ENCODE results near the gene ELMO1. TPM values are rescaled to one million over a fixed set of nuclear protein-coding genes. Genes with fewer than 3 reads are reported as not detected.

Gene ELMO1
- total and polyA plus RNA-seq, 8 donors = 18.2 to 55.3 (median 45.6) TPM

DNA sequence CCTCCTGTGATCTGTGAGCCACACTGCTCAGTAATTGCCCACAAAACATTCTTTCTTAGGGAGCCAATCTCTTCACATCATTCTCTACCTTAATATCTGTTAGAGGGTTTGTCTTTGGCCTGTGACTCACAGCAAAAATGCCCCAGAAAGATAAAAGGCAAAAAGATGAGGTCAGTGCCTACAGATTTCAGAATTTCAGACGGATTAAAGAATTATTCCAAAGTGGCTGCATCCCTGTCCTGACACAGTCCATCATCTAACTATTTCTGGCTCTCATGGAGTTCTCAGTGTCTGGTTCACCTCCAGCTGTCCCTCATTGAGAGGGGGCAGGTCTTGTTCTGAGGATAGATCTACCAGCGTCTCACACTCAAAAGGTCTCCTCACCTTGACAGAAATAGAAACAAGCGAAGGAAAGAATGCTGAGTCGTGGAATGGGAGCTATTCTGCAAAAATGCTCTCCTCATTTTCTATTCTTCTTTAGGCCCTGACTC, 585.8 kb downstream of the ELMO1 start:
- no peak for DNase-seq
- intact Hi-C loops (cut with DNase I) = no loop called here
- no peak for ATAC-seq

DNA sequence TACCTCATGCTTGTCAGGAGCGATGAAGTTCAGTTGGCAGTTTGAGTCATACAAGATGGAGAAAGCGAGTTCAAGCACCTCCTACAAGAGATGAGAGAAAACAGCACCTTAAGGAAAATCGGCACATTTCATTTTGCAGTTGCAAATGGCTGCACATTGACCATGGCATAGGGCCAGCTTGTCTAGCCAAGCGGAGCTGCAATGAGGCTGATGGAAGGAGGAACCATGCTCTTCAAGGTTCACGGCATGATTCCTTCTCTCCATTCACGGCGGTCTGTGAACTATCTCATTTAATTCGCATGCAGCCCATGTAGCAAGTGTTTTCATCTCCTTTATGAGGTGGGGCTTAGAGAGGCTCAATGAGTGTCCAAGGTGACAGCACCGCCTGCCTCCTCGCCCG, 587.0 kb downstream of the ELMO1 start:
- Histone ChIP-seq H3K4me1 (no peaks in the 10 kb centered on the region), H3K27ac (no peak overlapping the region), H3K36me3 (peaks cover 0 to 25% of the 10 kb centered on the region in 2 donors), H3K9me3 (no peaks in the 10 kb centered on the region), H3K4me3 (no peak overlapping the region), H3K27me3 (no peaks in the 10 kb centered on the region)
- intact Hi-C loops (cut with DNase I) = no loop called here
- TF ChIP-seq, protein P1, sequence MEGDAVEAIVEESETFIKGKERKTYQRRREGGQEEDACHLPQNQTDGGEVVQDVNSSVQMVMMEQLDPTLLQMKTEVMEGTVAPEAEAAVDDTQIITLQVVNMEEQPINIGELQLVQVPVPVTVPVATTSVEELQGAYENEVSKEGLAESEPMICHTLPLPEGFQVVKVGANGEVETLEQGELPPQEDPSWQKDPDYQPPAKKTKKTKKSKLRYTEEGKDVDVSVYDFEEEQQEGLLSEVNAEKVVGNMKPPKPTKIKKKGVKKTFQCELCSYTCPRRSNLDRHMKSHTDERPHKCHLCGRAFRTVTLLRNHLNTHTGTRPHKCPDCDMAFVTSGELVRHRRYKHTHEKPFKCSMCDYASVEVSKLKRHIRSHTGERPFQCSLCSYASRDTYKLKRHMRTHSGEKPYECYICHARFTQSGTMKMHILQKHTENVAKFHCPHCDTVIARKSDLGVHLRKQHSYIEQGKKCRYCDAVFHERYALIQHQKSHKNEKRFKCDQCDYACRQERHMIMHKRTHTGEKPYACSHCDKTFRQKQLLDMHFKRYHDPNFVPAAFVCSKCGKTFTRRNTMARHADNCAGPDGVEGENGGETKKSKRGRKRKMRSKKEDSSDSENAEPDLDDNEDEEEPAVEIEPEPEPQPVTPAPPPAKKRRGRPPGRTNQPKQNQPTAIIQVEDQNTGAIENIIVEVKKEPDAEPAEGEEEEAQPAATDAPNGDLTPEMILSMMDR (IDR thresholded peaks at IDR 0.05) = no peak
- DNase-seq (no peak), ATAC-seq (no peak)

More for the DNA sequence above, 585.8 kb downstream of the ELMO1 start:
- peaks cover 0 to 25% of the 10 kb centered on the region in 2 donors for H3K36me3 ChIP-seq
- H3K9me3 ChIP-seq = no peaks in the 10 kb centered on the region
- H3K27ac ChIP-seq = no peak overlapping the region
- no peaks in the 10 kb centered on the region for H3K27me3 ChIP-seq
- TF ChIP-seq, protein P1 (IDR thresholded peaks at IDR 0.05) = no peak
- H3K4me3 ChIP-seq = no peak overlapping the region
- no peaks in the 10 kb centered on the region for H3K4me1 ChIP-seq

DNA sequence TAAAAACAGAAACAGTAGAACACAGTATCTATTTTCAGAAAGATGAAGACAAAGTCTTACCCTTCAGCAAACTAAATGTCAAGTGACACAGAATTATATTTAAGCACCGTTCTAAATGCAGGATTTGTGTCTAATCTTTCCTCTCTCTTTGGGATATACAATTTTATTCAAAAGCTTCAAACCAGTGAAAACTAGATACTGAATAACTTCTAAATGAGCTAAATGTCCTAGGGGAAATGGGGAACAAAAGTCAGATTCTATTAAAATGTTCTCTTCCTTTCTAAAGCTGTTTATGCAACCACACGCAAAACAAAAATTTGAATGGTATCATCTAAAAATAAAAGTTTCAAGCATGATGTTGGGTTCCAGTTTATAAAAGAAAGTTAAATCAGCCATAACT, 588.0 kb downstream of the ELMO1 start:
- ATAC-seq (no peak), DNase-seq (no peak)
- no peaks in the 10 kb centered on the region for H3K4me1 ChIP-seq
- TF ChIP-seq, protein P1 (IDR thresholded peaks at IDR 0.05) = no peak
- H3K27me3 ChIP-seq = no peaks in the 10 kb centered on the region
- peaks cover 0 to 34% of the 10 kb centered on the region in 2 donors for H3K36me3 ChIP-seq
- no peak overlapping the region for H3K27ac ChIP-seq
- H3K9me3 ChIP-seq = no peaks in the 10 kb centered on the region
- H3K4me3 ChIP-seq = no peak overlapping the region
- intact Hi-C loops (cut with DNase I) = no loop called here

DNA sequence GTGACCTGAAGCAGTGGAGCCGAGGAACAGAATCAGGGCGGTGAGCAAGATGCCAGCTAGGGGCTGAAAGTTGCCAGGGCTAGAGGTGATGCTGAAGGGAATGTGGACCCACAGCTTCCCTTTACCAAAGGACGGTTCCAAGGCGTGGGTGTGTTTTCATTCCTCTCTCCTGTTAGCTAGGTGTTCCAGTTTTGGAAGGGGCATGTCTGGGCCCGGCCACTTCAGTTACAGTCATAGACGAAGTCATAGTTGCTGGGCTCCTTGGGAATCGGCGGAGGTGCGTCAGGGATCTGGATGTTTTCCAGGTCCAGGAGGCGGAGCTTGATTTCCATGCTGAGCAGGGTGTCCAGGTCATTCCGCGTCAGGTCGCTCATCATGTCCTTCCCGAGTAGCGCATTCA, 593.3 kb downstream of the ELMO1 start:
- DNase-seq = no peak
- no peak for ATAC-seq
- Histone ChIP-seq H3K27ac (no peak overlapping the region), H3K4me1 (no peaks in the 10 kb centered on the region), H3K9me3 (no peaks in the 10 kb centered on the region), H3K4me3 (no peak overlapping the region), H3K27me3 (no peaks in the 10 kb centered on the region), H3K36me3 (peaks cover 0 to 38% of the 10 kb centered on the region in 2 donors)
- TF ChIP-seq, protein P1 (IDR thresholded peaks at IDR 0.05) = no peak
- intact Hi-C loops (cut with DNase I) = no loop called here

DNA sequence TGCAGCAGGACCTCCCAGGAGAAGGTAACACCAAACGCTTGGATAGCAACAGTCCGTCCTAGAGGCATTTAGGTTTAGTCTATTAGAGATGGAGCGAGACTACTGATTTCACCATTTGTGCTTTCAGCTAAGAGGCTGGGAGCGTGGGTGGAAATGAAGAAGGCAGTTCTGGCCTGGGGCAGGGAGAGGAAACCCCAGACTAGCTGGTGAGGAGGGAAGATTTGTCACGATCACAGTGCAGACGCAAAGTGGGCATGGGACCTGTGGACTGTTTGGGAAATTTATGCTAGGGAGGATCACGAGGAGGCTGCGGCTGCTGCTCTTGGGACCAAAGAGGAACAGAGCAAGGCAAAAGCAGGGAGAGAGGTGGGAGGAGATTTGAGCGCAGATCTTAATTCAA, 594.0 kb downstream of the ELMO1 start:
- H3K36me3 ChIP-seq = peaks cover 0 to 37% of the 10 kb centered on the region in 2 donors
- H3K27me3 ChIP-seq = no peaks in the 10 kb centered on the region
- intact Hi-C loops (cut with DNase I) = no loop called here
- DNase-seq (no peak), ATAC-seq (no peak)
- H3K9me3 ChIP-seq = no peaks in the 10 kb centered on the region
- H3K4me1 ChIP-seq = no peaks in the 10 kb centered on the region
- no peak overlapping the region for H3K27ac ChIP-seq
- TF ChIP-seq, protein P1 (IDR thresholded peaks at IDR 0.05) = no peak
- H3K4me3 ChIP-seq = no peak overlapping the region

Data from left lung (tissue), 10 donors.